Stimulated activated CD8-positive, alpha-beta memory T cell treated with anti-CD3 and anti-CD28 coated beads, Interleukin-2, amount 100 ng/mL, for 1 hour (primary cell): ENCODE data around the gene ARHGAP12.
"Not testable (repeated sequence)": the region's sequence is repeated elsewhere in the genome, so short reads cannot be mapped to it uniquely, and the experiment has no call there.

Source experiments
- DNase-seq, 2 donors: peaks; one replicate each; pipeline ENCODE4 v3.0.0-alpha.2; 2020; ENCODE audit warnings: low read depth in 2 of 2

The ARHGAP12 gene

DNA sequence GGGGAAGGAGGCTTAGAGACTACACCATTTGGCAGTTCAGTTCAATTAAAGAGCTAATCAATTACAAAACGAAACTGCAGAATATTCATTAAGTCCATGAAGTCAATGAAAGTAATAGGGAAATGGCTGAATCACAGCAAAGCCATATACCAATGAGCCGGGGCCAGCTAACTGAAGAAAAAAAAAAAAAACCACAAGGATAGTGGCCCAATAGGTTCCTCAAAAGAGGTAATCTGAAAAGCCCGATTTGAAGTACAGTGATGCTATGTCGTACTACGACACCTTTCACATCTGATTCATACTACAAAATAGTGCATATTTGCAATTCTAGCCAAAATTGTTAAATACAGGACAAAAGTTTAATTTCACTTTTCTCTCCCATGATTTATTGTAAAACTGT is 2.5 kb downstream of the ARHGAP12 start:
- no peak for DNase-seq

DNA sequence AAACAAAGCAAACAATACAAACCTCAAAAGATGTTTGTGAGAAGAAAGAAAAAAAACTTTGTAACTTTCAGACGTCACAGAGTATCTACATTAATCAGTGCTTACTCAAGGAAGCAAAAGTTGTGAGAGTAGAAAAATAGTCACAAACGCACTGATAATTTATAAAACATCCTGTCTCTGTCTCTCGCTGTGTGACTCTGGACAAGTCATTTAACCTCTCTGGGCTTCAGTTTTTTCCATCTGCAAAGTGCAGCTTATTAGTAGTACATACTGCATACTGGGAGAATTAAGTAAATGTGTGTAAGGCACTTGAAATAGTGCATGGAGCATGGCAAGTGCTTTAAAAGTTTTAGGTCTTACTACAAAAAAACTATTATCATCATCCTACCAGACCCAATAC is 3.8 kb downstream of the ARHGAP12 start:
- DNase-seq: no peak

DNA sequence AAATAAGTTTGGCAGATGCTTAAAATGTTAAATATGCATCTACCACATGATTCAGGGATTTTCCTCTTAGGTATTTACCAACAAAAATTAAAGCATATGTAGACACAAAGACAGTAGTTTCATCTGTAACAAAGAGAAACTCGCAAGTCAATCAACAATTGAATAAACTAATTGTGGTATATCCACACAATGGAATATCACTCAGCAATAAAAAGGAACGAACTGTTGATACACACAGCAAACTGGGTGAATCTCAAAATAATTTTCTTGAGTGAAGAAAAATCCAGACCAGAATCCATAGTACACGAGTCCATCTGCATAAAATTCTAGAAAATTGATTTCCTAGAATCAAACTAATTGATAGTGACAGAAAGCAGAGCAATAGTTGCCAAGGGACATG is 5.2 kb downstream of the ARHGAP12 start:
- no peak for DNase-seq

DNA sequence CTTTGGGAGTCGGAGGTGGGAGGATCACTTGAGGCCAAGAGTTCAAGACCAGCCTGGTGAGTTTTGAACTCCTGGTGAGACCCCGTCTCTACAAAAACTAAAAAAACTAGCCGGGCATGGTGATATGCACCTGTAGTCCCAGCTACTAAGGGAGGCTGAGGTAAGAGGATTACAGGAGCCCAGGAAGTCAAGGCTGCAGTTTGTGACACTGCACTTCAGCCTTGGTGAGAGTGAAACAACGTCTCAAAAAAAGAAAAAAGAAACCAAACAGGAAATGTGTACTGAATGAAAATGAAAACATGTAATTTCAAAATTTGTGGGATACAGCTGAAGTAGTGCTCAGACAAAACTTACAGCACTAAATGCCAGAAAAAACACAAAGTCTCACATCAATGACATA is 7.6 kb downstream of the ARHGAP12 start:
- no peak for DNase-seq

DNA sequence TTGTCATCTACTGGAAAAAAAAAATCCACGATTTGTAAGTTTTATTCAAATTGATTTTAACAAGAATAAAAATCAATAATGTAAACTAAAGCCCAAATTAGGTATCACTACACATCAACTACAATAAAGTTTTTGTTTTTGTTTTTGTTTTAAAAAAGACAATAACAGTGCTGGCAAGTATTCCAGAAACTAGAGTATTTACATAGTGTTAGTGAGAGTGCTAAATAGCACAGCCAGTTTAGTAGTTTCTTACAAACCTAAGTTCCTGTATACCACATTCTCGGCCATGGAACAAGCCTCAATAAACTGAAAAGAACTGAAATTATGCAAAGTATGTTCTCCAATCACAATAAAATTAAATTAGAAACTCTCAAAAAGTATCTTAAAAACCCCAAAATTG is 8.1 kb downstream of the ARHGAP12 start:
- no peak for DNase-seq

DNA sequence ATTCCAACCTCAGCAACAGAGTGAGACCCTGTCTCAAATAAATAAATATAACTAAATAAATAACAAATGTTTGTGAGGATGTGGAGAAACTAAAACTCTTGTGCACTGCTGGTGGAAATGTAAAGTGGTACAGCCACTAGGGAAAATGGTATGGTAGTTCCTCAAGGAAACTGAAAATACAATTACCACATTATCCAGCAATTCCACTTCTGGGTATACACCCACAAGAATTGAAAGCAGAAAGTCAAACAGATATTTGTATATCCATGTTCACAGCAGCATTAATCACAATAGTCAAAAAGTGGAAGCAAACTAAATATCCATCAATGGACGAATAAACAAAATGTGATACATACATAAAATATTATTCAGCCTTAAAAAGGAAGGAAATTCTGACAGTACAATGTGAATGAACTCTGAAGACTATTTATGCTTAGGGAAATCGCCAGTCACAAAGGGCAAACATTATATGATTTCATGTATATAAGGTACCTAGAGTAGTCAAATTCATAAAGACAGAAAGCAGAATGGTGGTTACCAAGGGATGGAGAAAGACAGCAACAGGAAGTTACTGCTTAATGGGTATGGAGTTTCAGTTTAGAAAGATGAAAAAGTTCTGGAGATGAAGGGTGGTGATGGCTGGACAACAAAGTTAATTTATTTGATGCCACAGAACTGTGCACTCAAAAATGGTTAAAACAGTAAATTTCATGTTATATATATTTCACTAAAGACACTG is 9.8 kb downstream of the ARHGAP12 start:
- DNase-seq: no peak

DNA sequence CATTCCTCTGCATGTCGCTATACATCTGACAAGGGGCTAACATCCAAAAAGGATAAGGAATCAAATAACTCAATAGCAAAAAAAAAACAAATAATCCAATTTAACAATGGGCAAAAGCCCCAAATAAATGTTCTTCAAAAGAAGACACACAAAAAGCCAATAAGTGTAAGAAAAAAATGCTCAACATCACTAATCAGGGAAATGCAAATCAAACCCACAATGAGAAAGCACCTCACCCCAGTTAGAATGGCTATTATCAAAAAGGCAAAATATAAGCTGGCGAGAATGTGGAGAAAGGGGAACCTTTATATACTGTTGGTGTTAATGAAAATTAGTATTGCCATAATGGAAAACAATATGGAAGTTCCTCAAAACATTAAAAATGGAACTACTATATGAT is 14.3 kb downstream of the ARHGAP12 start:
- DNase-seq: no peak

DNA sequence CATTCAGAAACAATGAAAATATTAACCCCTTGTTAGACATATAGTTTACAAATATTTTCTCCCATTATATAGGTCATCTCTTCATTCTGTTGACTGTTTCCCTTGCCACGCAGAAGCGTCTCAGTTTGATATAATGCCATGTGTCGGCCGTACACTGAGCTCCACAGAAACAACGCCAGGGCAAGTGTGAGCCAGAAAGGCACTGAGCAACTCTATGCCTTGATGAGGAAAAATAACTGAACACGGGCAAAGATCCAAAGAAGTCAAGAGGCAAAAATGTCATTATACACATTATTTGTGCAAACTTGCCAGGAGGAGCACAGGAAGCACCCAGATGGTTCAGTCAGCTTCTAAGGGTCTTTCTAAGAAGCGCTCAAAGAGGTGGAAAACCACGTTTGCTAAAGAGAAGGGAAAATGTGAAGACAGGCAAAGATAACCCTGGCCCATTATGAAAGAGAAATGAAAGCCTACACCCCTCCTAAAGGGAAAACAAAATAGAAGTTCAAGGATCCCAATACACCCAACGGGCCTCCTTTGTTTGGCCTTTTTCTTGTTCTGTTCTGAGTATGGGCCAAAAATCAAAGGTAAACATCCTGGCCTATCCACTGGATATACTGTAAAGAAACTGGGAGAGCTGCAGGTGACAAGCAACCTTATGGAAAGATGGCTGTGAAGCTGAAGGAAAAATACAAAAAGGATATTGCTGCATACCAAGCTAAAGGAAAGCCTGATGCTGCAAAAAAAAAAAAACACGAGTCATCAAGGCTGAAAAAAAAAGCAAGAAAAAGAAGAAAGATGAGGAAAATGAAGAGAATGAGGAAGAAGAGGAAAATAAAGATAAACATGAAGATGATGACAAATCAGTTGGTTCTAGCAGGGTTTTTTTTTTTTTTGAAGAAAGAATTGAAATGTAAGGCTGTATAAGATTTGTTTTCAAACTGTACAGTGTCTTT is 15.5 kb downstream of the ARHGAP12 start:
- no peak for DNase-seq

DNA sequence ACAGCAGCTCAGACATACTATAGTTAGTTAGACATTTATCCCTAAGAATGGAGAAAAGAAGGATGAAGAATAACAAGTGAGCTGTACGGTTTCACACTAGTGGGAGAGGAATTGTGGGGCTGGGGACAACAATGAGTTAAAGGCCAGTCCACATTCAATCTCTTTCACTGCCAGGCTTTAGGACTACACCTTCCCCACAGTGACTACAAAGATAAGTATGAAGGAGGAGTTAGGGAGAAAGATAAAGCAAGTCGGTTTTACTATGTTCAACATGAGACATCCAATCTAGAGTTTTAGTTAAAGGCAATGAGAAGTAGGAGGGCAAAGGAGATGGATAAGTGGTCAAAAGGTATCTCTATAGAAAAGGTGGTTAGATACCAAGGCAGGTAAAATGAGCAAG is 16.3 kb downstream of the ARHGAP12 start:
- no peak for DNase-seq

DNA sequence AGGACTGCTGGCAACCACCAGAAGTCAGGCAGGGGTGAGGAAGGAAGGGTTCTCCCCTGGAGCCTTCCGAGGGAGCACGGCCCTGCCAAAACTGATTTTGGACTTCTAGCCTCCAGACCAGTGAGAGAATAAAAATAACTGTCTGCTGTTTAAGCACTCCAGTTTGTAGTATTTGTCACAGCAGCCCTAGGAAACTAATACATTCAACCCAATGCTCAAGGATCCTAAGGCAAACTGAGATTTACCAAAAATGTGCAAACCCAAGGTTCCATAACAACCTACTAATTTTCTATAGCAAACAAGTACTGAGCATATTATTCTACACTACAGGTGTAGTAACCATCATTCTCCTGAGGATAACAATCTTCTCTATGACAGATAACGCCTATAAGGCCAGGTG is 18.6 kb downstream of the ARHGAP12 start:
- no peak for DNase-seq

DNA sequence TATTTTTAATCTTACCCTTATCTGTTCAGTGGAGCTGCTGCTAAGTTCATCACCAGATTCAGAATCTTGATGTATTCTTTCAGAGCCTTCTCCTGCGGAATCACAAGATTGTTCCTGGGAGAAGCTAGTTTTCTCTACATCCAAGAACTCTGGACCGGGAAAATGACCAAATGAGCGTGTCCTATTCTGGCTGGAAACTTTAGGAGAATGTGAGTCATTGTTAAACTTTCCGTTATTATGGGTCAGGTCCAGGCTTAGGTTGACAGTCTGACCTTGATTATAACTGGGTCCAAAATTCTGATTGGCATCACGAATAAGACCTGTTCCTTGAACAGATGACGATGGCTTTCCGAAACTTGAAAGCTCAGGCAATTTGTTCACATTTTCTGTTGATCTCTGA is 20.5 kb downstream of the ARHGAP12 start:
- no peak for DNase-seq

DNA sequence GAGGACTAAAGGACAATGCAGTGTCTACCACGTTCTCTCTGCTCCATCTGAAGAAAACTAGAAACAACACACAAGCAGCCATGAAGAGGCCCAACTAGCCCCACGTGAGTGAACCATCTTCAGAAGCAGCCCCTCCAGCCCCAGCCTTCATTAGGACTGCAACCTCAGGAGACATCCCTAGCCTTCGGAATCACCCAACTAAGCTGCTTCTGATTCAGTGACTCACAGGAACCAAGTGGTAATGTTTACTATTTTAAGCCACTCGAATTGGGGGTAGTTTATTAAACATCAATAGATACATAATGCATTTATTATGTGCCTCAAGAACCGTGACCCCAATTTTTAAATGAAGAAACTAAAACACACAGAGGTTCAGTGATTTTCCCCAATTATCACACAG is 22.6 kb downstream of the ARHGAP12 start:
- no peak for DNase-seq

DNA sequence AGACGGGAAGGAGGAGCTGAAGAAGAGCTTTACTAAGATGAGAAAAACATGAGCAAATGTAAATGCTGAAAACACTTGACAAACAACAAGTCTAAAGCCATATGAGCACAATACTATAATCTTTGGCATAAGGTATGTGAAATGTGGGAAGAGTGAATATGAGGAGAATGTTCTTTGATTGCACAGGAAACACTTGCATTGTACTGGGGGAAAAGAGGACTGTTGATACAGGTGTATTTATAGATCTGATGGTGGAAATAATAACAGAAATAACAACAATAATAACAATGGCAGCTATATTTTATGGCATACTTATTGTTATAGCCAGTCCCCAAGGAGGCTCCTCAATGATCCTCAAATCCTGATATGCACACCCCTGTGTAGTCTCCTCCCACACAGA is 23.0 kb downstream of the ARHGAP12 start:
- DNase-seq: no peak

DNA sequence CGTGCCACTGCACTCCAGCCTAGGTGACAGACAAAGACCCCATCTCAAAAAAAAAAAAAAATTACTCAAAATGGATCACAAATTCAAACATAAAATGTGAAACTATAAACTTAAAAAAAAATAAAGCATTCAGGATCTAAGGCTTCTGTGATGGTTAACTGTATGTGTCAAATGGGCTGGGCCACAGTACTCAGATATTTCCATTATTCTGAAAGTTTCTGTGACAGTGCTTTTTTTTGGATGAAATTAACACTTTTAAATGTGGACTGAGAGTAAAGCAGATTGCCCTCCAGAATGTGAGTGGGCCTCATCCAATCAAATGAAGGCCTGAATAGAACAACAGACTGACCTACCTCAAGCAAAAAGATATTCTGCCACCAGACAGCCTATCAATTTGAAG is 26.0 kb downstream of the ARHGAP12 start:
- DNase-seq: no peak

DNA sequence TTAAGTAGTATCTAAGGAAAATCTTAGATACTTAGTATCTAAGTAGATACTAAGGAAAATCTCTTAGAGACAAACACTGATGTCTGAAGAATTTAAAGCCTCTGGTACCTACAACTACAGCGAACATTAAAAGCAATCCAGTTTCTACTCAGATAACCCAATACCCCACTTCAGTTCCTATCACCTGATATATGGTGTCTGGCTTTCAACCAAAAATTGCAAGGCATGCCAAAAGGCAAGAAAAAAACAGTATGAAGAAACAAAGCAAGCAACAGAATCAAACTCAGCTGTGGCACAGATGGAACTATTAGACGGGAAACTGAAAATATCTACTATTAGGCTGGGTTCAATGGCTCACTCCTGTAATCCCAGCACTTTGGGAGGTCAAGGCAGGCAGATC is 31.1 kb downstream of the ARHGAP12 start:
- DNase-seq: no peak

DNA sequence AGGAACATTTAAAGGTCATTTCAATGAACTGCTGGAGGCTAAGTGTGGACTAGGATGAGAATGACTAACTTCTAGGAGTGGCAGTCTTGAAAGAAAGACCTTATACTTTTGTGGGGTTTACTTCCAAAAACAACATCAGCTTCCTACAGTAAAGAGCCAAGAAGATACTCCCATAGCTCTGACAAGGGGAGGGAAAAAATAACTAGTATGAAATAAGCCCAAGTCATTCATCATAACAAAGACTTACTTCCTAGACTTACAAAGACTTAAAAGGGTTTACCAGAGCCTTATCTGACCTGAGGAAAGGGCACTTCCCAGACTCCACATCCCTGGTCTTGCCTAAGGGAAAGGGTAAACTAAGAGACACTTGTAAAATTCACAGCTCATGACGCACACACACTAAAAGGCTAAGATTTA is 31.7 kb downstream of the ARHGAP12 start:
- no peak for DNase-seq

DNA sequence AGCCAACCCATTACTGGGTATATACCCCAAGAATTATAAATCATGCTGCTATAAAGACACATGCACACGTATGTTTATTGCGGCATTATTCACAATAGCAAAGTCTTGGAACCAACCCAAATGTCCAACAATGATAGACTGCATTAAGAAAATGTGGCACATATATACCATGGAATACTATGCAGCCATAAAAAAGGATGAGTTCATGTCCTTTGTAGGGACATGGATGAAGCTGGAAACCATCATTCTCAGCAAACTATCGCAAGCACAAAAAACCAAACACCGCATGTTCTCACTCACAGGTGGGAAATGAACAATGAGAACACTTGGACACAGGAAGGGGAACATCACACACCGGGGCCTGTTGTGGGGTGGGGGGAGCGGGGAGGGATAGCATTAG is 32.9 kb downstream of the ARHGAP12 start:
- not testable (repeated sequence) for DNase-seq

DNA sequence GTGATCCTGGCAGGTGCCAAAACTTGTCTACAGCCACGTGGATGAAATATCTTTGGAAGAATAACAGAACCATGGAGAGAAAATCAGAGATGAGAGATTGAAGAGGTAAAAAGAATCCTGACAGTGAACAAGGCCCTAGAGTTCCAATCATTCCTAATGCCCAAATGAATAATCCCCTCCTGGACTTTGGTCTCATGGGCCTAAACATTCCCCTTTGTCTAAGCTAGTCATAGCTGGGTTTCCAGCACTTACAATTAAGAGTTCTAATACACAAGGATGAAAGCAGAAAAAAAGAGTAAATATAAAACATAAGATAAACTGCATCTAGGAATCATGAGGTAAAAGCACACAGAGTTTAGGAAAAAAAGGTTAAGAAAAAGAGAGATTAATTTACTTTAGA is 40.2 kb downstream of the ARHGAP12 start:
- DNase-seq: no peak

DNA sequence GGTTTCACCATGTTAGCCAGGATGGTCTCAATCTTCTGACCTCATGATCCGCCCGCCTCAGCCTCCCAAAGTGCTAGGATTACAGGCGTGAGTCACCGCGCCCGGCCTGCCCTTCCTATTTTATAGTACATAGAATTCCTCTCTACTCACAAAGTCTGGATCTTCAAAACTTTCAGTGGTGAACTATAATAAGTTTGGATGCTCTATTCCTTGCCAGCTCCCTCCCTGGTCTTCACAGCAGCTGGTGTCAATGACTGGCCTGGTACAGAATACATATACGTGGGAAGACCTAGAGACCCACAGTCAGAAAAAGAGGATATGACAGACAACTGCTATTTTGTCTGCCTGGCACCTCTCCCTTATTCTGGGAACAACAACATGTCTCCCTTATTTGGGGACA is 40.8 kb downstream of the ARHGAP12 start:
- no peak for DNase-seq

DNA sequence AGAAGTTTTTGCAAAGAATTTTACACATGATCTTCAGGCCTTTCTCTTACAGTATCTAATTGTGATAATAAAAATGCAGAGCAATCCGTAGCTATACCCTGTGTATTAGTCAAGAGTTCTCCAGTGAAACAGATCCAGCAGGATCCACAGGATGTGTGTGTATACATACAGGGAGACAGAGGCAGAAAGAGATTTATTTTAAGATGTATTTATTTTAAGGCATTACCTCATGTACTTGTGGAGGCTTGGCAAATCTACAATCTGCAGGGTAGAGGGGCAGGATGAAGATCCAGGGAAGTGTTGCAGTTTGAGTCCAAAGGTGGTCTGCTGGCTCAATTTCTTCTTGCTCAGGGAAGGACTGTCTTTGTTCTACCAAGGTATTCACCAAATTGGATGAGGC is 41.7 kb downstream of the ARHGAP12 start:
- no peak for DNase-seq

DNA sequence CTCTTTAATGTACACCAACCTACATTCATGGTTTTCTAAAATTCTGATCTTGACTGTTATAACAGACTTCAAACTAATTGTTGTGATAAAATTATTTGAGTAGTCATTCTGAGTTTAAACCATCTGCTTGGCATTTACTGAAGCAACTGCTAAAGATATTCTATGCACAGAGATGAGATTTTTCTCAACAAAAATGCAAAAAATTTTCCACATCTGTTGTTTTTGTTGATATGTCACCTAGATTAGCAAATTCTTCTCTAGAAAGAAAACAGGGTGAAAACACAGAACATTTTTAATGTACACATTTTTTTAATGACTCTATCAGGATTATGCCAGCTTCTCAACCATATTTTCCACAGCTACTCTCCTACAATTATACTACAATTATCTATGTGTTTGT is 42.7 kb downstream of the ARHGAP12 start:
- DNase-seq: no peak

DNA sequence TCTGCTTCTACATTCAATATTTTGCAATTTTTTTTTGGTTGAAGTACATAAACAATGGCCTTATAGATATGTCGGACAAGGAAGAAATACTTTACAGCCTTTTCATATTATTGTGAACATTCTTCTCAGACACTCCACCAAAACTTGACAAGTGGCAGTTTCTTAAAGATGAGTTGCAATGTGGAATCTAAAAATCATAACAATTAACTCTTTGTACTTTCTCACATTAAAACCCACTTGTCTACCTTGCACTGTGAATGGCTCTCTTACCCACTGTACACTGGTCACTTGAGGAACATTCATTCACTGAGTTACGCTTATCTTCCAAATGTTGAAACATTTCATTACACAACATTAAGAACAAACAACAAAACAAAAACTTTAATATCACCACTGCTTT is 44.2 kb downstream of the ARHGAP12 start:
- DNase-seq: no peak

DNA sequence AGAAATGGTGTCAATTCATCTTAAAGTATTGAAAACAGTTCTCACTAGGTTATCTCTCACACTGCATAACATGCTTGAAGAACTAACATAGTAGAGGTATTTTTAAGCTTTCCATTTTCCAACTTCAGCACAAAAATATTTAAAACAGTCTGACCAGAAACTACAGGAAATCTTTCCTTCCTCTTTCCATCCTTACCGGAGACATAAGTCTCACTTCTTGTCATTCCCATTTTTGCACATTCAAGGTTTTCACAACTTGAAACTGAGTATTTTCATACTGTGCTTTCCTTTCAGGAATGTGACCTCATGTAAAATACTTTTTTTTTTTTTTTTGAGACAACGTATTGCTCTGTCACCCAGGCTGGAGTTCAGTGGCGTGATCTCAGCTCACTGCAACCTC is 45.2 kb downstream of the ARHGAP12 start:
- DNase-seq: no peak
